ENCODE measurements around the gene NDUFV2. TPM values are rescaled to one million over a fixed set of nuclear protein-coding genes. Genes with fewer than 3 reads are reported as not detected.

The NDUFV2 gene
- total RNA-seq, 4 donors from 2014 or later, result 66.3 to 161 (median 97.9) TPM

DNA sequence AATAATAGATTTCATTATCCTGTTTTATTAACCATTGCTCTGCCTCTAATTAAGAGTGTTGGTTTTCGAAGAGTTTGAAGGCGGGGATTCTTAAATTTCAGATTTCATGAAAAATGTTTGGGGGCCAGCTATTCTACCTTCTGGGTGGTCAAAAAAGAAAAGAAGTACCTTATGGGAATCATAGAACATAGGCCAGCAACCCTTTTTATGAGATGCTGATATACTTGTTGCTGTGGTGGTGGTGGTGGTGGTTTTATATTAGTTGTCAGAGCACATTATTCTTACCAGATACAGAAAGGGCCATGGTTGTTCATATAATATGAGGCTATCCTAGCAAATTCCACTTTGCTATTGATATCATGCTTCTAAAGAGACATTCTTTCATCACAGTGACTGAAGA lies 38.5 kb downstream of the NDUFV2 start:
- TF ChIP-seq, protein P1, sequence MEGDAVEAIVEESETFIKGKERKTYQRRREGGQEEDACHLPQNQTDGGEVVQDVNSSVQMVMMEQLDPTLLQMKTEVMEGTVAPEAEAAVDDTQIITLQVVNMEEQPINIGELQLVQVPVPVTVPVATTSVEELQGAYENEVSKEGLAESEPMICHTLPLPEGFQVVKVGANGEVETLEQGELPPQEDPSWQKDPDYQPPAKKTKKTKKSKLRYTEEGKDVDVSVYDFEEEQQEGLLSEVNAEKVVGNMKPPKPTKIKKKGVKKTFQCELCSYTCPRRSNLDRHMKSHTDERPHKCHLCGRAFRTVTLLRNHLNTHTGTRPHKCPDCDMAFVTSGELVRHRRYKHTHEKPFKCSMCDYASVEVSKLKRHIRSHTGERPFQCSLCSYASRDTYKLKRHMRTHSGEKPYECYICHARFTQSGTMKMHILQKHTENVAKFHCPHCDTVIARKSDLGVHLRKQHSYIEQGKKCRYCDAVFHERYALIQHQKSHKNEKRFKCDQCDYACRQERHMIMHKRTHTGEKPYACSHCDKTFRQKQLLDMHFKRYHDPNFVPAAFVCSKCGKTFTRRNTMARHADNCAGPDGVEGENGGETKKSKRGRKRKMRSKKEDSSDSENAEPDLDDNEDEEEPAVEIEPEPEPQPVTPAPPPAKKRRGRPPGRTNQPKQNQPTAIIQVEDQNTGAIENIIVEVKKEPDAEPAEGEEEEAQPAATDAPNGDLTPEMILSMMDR (IDR thresholded peaks at IDR 0.05; ENCODE audit: low read depth), result no peak

DNA sequence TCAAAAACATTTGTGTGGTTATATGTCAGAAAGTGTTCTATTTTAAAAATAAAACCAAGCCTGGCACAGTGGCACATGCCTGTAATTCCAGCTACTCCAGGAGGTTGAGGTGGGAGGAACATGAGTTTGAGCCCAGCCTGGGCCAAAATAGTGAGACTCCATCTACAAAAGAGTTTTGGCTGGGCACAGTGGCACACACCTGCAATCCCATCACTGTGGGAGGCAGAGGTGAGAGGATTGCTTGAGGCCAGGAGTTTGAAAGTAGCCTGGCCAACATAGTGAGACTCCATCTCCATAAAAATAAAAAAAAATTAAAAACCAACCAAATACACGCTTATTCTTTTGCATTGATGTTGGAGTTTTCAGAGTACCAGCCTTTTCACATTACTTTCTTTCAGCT lies 43.7 kb downstream of the NDUFV2 start:
- TF ChIP-seq, protein P1 (IDR thresholded peaks at IDR 0.05; ENCODE audit: low read depth), result no peak

GRCh38 chr18:9147440-9148202 lies 45.1 kb downstream of the NDUFV2 start:
- TF ChIP-seq, protein P1 (IDR thresholded peaks at IDR 0.05; ENCODE audit: low read depth), result no peak

- TF ChIP-seq, protein P1 (IDR thresholded peaks at IDR 0.05; ENCODE audit: low read depth), result no peak
Observed at GRCh38 chr18:9148203-9148552, 45.7 kb downstream of the NDUFV2 start.

DNA sequence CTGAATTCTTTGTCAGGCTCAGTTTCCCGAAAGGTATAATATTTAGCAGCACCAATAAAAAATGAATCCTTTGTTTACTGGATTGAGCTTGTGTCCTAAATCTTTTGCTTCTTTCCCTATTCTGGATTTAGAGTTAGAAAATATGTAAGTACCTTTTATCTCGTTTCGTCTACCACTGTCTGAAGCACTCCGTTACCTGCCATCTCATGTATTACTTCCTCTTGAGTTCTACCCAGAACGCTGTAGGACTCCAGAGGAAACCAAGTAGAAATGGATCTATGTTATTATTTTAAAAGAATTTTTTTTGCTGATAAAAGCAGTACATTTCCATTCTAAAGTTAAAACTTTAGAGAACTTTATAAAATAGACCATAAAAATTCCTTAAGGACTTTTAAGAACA lies 47.6 kb downstream of the NDUFV2 start:
- TF ChIP-seq, protein P1 (IDR thresholded peaks at IDR 0.05; ENCODE audit: low read depth), result no peak

DNA sequence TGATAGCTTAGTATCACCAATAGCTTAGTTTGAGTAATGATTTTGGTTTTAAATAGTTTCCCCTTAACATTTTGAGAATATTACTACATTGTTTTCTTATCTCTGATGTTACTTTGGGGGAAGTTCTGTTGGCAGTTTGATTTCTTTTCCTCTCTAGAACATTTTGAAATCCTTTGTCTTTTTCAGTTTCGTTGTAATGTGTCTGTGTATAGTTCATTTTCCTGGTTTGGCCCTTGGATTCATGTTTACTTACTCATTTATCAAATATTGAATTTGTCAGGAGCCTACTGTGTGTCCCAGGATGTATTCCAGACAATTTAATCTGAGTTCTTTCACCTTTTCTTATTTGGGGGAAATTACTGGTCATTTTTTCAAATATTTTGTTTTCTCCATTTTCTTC lies 50.8 kb downstream of the NDUFV2 start:
- TF ChIP-seq, protein P1 (IDR thresholded peaks at IDR 0.05; ENCODE audit: low read depth), result no peak

DNA sequence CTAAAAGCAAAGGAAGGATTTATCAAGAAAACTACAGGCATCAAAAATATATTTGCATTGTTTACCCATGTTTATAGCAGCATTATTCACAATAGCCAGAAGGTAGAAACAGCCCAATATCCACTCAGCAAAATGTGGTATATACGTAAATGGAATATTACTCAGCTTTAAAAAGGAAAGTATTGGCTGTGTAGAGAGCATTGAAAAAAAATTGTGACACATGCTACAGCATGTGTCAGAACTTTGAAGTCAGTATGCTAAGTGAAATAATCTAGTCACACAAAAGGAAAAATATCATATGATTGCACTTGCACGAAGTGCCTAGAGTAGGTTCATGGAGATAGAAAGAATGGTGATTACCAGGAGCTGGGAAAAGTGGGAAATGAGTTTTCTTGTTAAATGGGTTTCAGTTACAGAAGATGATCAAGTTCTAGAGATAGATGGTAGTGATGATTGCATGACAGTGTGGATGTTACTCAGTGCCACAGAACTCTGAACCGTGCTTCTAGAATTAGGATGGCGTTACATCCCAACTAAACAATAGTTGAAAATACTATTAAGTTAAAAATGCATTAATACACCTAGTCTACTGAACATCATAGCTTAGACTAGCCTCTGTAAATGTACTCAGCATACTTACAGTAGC lies 54.2 kb downstream of the NDUFV2 start:
- TF ChIP-seq, protein P1 (IDR thresholded peaks at IDR 0.05; ENCODE audit: low read depth), result no peak

Measured in subcutaneous adipose tissue (tissue), 4 donors.